Endothelial cell of umbilical vein (primary cell): ENCODE results near the gene GRIK3. TPM values are rescaled to one million over a fixed set of nuclear protein-coding genes. Genes with fewer than 3 reads are reported as not detected.

Experiments used
- BruUV-seq: library from RNA; stranded (reverse); fragments of 400-500 nt; replicated peaks from 2 replicates; lab custom pipeline; 2021; lab: Mats Ljungman, UMichigan
- CTCF ChIA-PET: fragments of 300-600, 350-600 bp; sonication (Branson Sonifier 250); formaldehyde crosslinking; loops from one replicate; lab custom pipeline; 2021; ENCODE audit warnings: antibody characterized with exemption, inconsistent platforms; lab: Charles Lee
- POLR2A ChIA-PET: fragments of 300-600, 350-600 bp; sonication (Branson Sonifier 250); formaldehyde crosslinking; loops from one replicate; lab custom pipeline; 2021; ENCODE audit warnings: antibody characterized with exemption, inconsistent platforms; lab: Charles Lee
- DNase-seq: peaks from one replicate; pipeline ENCODE4 v3.0.0-alpha.2; 2011; ENCODE audit warnings: low read depth, low spot score
- FAIRE-seq: peaks from 2 replicates; lab custom pipeline; 2011; peaks lifted over from hg19 to GRCh38; lab: Jason Lieb, UNC
- H2AFZ ChIP-seq: 2 replicates; pipeline ENCODE4 v1.6.0; 2012; ENCODE audit warnings: low read depth, low read length, control low read depth, inconsistent platforms
- H3K27ac ChIP-seq: 2 replicates; pipeline ENCODE4 v1.5.1; 2011; ENCODE audit warnings: low read depth, mild to moderate bottlenecking, control low read depth, low read length, moderate library complexity; ENCODE audit not compliant: insufficient read depth
- H3K27me3 ChIP-seq, 2 experiments: 2 replicates each; pipeline versions ENCODE4 v1.6.0 to v1.6.1; 2011; ENCODE audit warnings: low read length in 2 of 2, mixed read lengths in 1 of 2; ENCODE audit not compliant: control insufficient read depth in 2 of 2, insufficient read depth in 2 of 2
- H3K36me3 ChIP-seq, 2 experiments: 2 replicates in 1 of 2; 3 replicates in 1 of 2; pipeline ENCODE4 v1.5.1; 2011; ENCODE audit warnings: low read length in 2 of 2, mild to moderate bottlenecking in 1 of 2, moderate library complexity in 1 of 2; ENCODE audit not compliant: control insufficient read depth in 2 of 2, insufficient read depth in 2 of 2; ENCODE audit errors: extremely low read depth in 1 of 2
- H3K4me1 ChIP-seq: 3 replicates; pipeline ENCODE4 v1.5.1; 2011; ENCODE audit warnings: mild to moderate bottlenecking, low read length; ENCODE audit not compliant: control insufficient read depth, insufficient read depth; ENCODE audit errors: extremely low read depth
- H3K4me2 ChIP-seq: 2 replicates; pipeline ENCODE4 v1.6.1; 2011; ENCODE audit warnings: low read length, control low read depth, mixed read lengths; ENCODE audit not compliant: insufficient read depth
- H3K4me3 ChIP-seq, 3 experiments: fragments of 200-600 bp in 1 of 3; sonication (generic), shearing (Covaris generic) in 1 of 3; replicated peaks in 1 of 3; 2 replicates each; pipeline ENCODE4 v1.5.1; 2011 to 2016; ENCODE audit warnings: control low read depth in 3 of 3, low read length in 3 of 3, mild to moderate bottlenecking in 2 of 3, inconsistent platforms in 1 of 3, low read depth in 1 of 3, moderate library complexity in 1 of 3; ENCODE audit not compliant: insufficient read depth in 1 of 3
- H3K79me2 ChIP-seq: 2 replicates; pipeline ENCODE4 v1.6.0; 2012; ENCODE audit warnings: low read length, inconsistent platforms; ENCODE audit not compliant: control insufficient read depth, insufficient read depth
- H3K9ac ChIP-seq: replicated peaks from 2 replicates; pipeline ENCODE3; 2011; ENCODE audit warnings: low read length, control low read depth; ENCODE audit not compliant: insufficient read depth; ENCODE audit errors: extremely low read depth
- H3K9me1 ChIP-seq: replicated peaks from 3 replicates; pipeline ENCODE4 v1.6.0; 2011; ENCODE audit warnings: mild to moderate bottlenecking, low read length; ENCODE audit not compliant: control insufficient read depth, insufficient read depth; ENCODE audit errors: extremely low read depth
- H3K9me3 ChIP-seq: replicated peaks from 2 replicates; pipeline ENCODE4 v1.5.1; 2012; ENCODE audit warnings: low read length, inconsistent platforms; ENCODE audit not compliant: control insufficient read depth, insufficient read depth
- H4K20me1 ChIP-seq: replicated peaks from 2 replicates; pipeline ENCODE3; 2011; ENCODE audit warnings: mild to moderate bottlenecking, low read length; ENCODE audit not compliant: control insufficient read depth, insufficient read depth; ENCODE audit errors: extremely low read depth
- CTCF ChIP-seq, 2 donors: IDR thresholded peaks; 1 replicate in 1 of 2; 2 replicates in 1 of 2; pipeline ENCODE4 v1.5.1; 2011; ENCODE audit warnings: low read length in 2 of 2, mild to moderate bottlenecking in 2 of 2, moderate library complexity in 2 of 2, control low read depth in 1 of 2, inconsistent platforms in 1 of 2, low read depth in 1 of 2; ENCODE audit not compliant: insufficient read depth in 1 of 2; ENCODE audit errors: extremely low read depth in 1 of 2
- EZH2 ChIP-seq: IDR thresholded peaks from 2 replicates; pipeline ENCODE4 v1.6.1; 2012; ENCODE audit warnings: borderline replicate concordance, low read depth, mild to moderate bottlenecking, moderate library complexity, low read length, inconsistent platforms; ENCODE audit not compliant: severe bottlenecking
- FOS ChIP-seq: IDR thresholded peaks from 2 replicates; pipeline ENCODE4 v1.6.1; 2011; ENCODE audit warnings: mild to moderate bottlenecking, low read length, moderate library complexity, borderline replicate concordance; ENCODE audit not compliant: insufficient read depth
- GATA2 ChIP-seq: IDR thresholded peaks from 2 replicates; pipeline ENCODE4 v1.7.0; 2011; ENCODE audit warnings: low read depth, mild to moderate bottlenecking, moderate library complexity, mixed read lengths, low read length; ENCODE audit not compliant: insufficient read length, insufficient read depth
- JUN ChIP-seq: IDR thresholded peaks from 2 replicates; pipeline ENCODE4 v1.6.1; 2011; ENCODE audit warnings: borderline replicate concordance, low read depth; ENCODE audit not compliant: insufficient read length, insufficient read depth
- MYC ChIP-seq: IDR thresholded peaks from one replicate; pipeline ENCODE4 v1.6.1; 2011; ENCODE audit warnings: mild to moderate bottlenecking, low read depth, low read length
- POLR2A ChIP-seq: IDR thresholded peaks from 2 replicates; pipeline ENCODE4 v1.6.1; 2012; ENCODE audit warnings: low read depth, mild to moderate bottlenecking, control low read depth, low read length
- POLR2AphosphoS5 ChIP-seq: IDR thresholded peaks from 2 replicates; pipeline ENCODE4 v1.6.1; 2012; ENCODE audit warnings: low read depth, mild to moderate bottlenecking, control low read depth, low read length, moderate library complexity; ENCODE audit not compliant: insufficient read depth
- dilution Hi-C: fragments of 300-500 bp; cut with MboI; formaldehyde crosslinking; loops from one replicate; pipeline ENCODE4 v1.15.0; 2019; ENCODE audit warnings: low sequenced_read_pairs; ENCODE audit not compliant: extremely low pct_ligation_motif_present
- intact Hi-C: fragments of 100-400 bp; cut with micrococcal nuclease; formaldehyde crosslinking; loops from one replicate; pipeline ENCODE4 v1.10.0; 2022
- polyA plus RNA-seq, 4 experiments: library from polyadenylated mRNA; depleted of rRNA in 3 of 4; stranded (reverse) in 3 of 4; unstranded in 1 of 4; fragments of >200 nt; gene quantifications; 2 replicates each; pipeline versions ENCODE4 v1.2.1 to v1.2.3, GENCODE V29; 2011 to 2012; ENCODE audit warnings: missing spikeins in 1 of 4
- total RNA-seq: library from RNA; stranded (reverse); gene quantifications from 2 replicates; pipeline ENCODE4 v1.2.3, GENCODE V29; 2021
- TF ChIP-seq, protein P1 (sequence below): IDR thresholded peaks from 2 replicates; pipeline ENCODE4 v1.6.1; 2011; ENCODE audit not compliant: insufficient read depth, insufficient read length

The GRIK3 gene
- total and polyA plus RNA-seq, 2 donors (not counting 3 experiments of a cell fraction or from before 2014, with no cell fraction given): not detected

DNA sequence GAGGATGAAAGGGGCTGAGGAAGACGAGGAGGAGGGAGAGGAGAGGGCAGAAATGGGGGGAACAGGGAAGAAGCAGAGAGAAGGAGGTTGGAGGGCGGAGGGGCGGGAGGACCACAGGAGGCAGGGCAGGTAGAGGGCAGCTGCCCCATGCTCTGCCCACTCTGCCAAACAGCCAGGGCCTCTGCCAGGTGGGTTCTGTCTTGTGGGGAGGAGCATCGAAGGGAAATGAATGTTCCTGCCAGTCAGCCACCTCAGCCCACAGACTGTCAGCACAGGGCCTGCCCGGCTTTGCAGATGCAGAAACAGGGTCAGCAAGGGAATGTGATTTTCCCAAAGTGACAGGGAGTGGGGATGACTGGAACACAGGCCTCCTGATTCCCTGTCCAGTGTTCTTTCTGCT is 82.6 kb downstream of the GRIK3 start:
- dilution Hi-C loops (no loop called here), intact Hi-C loops (no loop called here)
- POLR2A ChIA-PET: no interaction called here
- Histone ChIP-seq H3K27ac (no peak overlapping the region), H3K9me3 (no peaks in the 10 kb centered on the region), H2AFZ (no peak overlapping the region), H3K4me3 (no peak overlapping the region), H3K27me3 (no peaks in the 10 kb centered on the region), H4K20me1 (no peaks in the 10 kb centered on the region), H3K36me3 (no peaks in the 10 kb centered on the region), H3K9me1 (no peaks in the 10 kb centered on the region), H3K4me2 (no peak overlapping the region), H3K9ac (no peak overlapping the region), H3K4me1 (no peaks in the 10 kb centered on the region), H3K79me2 (no peaks in the 10 kb centered on the region)
- TF ChIP-seq, protein P1, sequence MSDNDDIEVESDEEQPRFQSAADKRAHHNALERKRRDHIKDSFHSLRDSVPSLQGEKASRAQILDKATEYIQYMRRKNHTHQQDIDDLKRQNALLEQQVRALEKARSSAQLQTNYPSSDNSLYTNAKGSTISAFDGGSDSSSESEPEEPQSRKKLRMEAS: no peak
- no peak for TF ChIP-seq POLR2A
- no peak for TF ChIP-seq GATA2
- TF ChIP-seq JUN: no peak
- no peak for TF ChIP-seq POLR2AphosphoS5
- TF ChIP-seq EZH2: no peak
- no peak for TF ChIP-seq CTCF (IDR thresholded peaks at IDR 0.05; ENCODE audit: extremely low read depth in 1 of 2, insufficient read depth in 1 of 2, low read depth in 1 of 2, low read length in 2 of 2)
- no peak for TF ChIP-seq MYC
- no peak for TF ChIP-seq FOS
- no TSS peak for BruUV-seq
- no peak for FAIRE-seq
- CTCF ChIA-PET: no interaction called here
- DNase-seq: no peak
